Measurements from ENCODE around the gene SNUPN. TPM values are rescaled to one million over a fixed set of nuclear protein-coding genes. Genes with fewer than 3 reads are reported as not detected.

SNUPN gene
- total RNA-seq, 1 donor from 2014 or later, result 19.5 TPM

- TF ChIP-seq CTCF (IDR thresholded peaks at IDR 0.05; ENCODE audit: borderline replicate concordance), result no peak
- Histone ChIP-seq H3K9me3 (replicated peaks) (no peaks in the 10 kb centered on the region), H3K4me1 (peaks cover 63% of the 10 kb centered on the region), H3K36me3 (peaks cover 11% of the 10 kb centered on the region), H3K27ac (replicated peaks) (peak overlapping the region; percentile 84), H3K27me3 (ENCODE audit: low read depth) (no peaks in the 10 kb centered on the region), H3K4me3 (no peak overlapping the region)
- intact Hi-C loops (cut with micrococcal nuclease), result no loop called here
- DNase-seq, result no peak
Observed at GRCh38 chr15:75662823-75663519, 37.4 kb upstream of the SNUPN start.

- H3K36me3 ChIP-seq, result peaks cover 23% of the 10 kb centered on the region
- DNase-seq, result no peak
- no peaks in the 10 kb centered on the region for H3K9me3 ChIP-seq (replicated peaks)
- peak overlapping the region; percentile 84 for H3K27ac ChIP-seq (replicated peaks)
- intact Hi-C loops (cut with micrococcal nuclease), result no loop called here
- no peaks in the 10 kb centered on the region for H3K27me3 ChIP-seq (ENCODE audit: low read depth)
- peaks cover 52% of the 10 kb centered on the region for H3K4me1 ChIP-seq
- no peak for TF ChIP-seq CTCF (IDR thresholded peaks at IDR 0.05; ENCODE audit: borderline replicate concordance)
- no peak overlapping the region for H3K4me3 ChIP-seq
Observed at GRCh38 chr15:75661756-75662140, 36.2 kb upstream of the SNUPN start.

- no peak for TF ChIP-seq CTCF (IDR thresholded peaks at IDR 0.05; ENCODE audit: borderline replicate concordance)
- H3K9me3 ChIP-seq (replicated peaks), result no peaks in the 10 kb centered on the region
- H3K4me1 ChIP-seq, result peaks cover 46% of the 10 kb centered on the region
- H3K36me3 ChIP-seq, result peaks cover 25% of the 10 kb centered on the region
- no peaks in the 10 kb centered on the region for H3K27me3 ChIP-seq (ENCODE audit: low read depth)
- H3K27ac ChIP-seq (replicated peaks), result peak overlapping the region; percentile 84
- H3K4me3 ChIP-seq, result no peak overlapping the region
- DNase-seq, result peak; percentile 86
- intact Hi-C loops (cut with micrococcal nuclease), result no loop called here
Observed at GRCh38 chr15:75661100-75661755, 35.7 kb upstream of the SNUPN start.

GRCh38 chr15:75659928-75660645 is 34.6 kb upstream of the SNUPN start:
- Histone ChIP-seq H3K4me1 (peaks cover 51% of the 10 kb centered on the region), H3K27ac (replicated peaks) (peak overlapping the region; percentile 84), H3K36me3 (peaks cover 29% of the 10 kb centered on the region), H3K9me3 (replicated peaks) (no peaks in the 10 kb centered on the region), H3K27me3 (ENCODE audit: low read depth) (no peaks in the 10 kb centered on the region), H3K4me3 (no peak overlapping the region)
- intact Hi-C loops (cut with micrococcal nuclease), result no loop called here
- TF ChIP-seq CTCF (IDR thresholded peaks at IDR 0.05; ENCODE audit: borderline replicate concordance), result no peak
- no peak for DNase-seq

GRCh38 chr15:75659141-75659771 is 33.7 kb upstream of the SNUPN start:
- H3K36me3 ChIP-seq, result peaks cover 29% of the 10 kb centered on the region
- no peak for DNase-seq
- no peak for TF ChIP-seq CTCF (IDR thresholded peaks at IDR 0.05; ENCODE audit: borderline replicate concordance)

More at GRCh38 chr15:75659141-75659771, 33.7 kb upstream of the SNUPN start:
- Histone ChIP-seq H3K27ac (replicated peaks) (peak overlapping the region; percentile 84), H3K9me3 (replicated peaks) (no peaks in the 10 kb centered on the region), H3K27me3 (ENCODE audit: low read depth) (no peaks in the 10 kb centered on the region), H3K4me3 (no peak overlapping the region), H3K4me1 (peaks cover 60% of the 10 kb centered on the region)
- intact Hi-C loops (cut with micrococcal nuclease), result no loop called here

Measured in left ventricle myocardium inferior (tissue), 1 donor.